Activated effector memory CD4-positive, alpha-beta T cell treated with Interleukin-2 at 50 U/mL for 16 hours (primary cell): Measurements from ENCODE around the gene FBL.
"Not testable (repeated sequence)": the region's sequence is repeated elsewhere in the genome, so short reads cannot be mapped to it uniquely, and the experiment has no call there.

Source experiments
- DNase-seq: peaks from one replicate; pipeline ENCODE4 v3.0.0-alpha.2; 2020

FBL gene

DNA sequence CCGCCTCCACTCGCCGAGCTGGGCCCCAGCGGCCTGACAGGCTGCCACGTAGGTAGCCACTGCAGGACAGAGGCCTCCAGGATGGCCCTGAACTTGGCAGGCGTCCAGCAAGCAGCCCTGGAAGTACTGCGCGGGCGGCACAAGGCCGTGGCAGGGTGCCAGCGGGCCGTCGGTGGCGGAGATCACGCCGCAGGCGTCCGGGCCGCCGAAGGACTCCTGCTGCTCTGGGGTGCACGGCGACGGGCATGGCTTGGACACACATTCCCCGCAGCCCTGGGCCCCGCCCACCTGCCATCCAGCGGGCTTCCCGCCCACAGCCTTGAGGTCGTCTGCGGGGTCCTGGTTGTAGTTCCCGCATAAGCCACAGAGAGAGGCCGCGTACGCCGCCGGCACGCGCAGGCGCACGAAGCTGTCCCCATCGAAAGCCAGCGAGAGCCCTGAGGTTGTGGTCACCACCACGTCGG lies 29.3 kb upstream of the FBL start:
- DNase-seq = not testable (repeated sequence)

DNA sequence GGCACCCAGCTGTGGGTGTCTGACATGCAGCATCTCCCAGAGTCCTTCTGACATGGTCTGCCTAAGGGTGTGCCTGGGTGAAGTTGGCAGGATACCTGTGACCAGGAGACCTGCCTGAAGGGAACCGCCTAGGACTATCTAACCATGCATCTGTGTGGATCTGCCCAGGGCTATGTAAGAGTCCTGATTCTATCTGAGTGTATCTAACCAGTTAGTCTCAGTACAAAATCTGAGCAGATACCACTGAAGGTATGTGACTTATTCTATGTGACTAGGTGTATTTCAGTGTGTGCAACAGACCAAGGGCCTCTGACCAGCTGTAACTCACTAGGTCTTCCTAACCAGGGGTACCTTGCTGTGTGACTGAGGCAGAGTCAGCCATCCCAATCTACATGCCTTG lies 28.2 kb upstream of the FBL start:
- no peak for DNase-seq

DNA sequence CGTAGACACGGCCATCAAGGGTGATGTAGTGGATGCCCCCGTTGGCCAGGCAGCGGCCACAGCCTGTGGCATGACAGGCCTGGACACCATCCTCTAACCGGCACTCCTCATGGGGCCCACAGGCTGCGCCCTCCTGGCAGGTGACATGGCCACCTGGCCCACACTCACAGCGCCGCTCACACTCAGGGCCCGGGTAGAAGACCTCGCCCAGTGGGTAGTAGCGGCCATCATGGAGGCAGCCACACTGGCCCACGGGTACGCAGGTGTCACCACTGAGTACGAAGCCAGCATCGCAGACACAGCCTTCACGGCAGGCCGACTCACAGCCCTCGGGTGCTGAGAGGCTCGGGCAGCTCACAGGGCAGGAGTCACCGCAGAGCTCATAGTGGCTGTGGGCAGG lies 27.2 kb upstream of the FBL start:
- DNase-seq = no peak

DNA sequence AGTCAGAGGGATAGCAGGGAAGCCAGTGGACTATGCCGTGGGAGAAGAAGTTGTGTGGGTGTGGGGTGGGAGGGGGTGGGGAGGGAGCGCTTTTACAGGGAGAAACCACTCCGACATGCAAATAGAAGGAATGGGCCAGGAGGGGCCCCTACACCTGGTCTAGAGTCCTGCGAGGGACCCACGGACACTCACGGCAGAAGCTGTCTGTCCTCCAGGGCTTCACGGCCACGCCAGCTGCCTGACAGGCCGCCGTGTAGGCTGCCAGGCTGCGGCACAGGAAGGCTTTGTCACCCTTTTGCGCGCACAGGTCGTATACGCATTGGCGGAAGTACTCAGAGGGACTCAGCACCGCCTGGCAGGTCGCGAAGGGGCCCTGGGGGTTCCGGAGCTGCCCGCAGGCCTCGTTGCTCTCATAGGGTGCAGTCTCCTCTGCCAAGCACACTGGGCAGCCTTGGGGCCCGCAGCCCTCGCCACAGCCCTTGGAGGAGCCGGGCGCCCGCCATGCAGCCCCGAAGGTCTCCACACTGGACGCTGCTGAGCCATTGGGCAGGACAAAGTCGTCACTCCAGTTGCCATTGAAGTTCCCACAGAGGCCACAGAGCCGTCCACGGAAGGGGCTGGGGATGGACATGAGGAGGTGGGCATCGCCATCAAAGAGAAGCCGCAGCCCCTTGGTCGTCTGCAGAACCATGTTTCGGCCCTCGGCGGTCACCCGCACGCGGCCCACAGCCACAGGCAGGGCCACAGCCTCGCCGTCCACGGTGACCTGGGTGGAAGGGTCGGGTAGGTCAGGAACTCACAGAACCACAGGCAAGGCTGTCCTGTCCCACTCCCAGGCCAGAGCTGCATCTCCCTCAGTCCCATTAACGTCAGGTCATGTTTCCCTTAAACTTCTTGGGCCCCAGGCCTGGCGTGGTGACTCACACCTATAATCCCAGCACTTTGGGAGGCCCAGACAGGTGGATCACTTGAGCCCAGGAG lies 26.0 kb upstream of the FBL start:
- DNase-seq = no peak

DNA sequence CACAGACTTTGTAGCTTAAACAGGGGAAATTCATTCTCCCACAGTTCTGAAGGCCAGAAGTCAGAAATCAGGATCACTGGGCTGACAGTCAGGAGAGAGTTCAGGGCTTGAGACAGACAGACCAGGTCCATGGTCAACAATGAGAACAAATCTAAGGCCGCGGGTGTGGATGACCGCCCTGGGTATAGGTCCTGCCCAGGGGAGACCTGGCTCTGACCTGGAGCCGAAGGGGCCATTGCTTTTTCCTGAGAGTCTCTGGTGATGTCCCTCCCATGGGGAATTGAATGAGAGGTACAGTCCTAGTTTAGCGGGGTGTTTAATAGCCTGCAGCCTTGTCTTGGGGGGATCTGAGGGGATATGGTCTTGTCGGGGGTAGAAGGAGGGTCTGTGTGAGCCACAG lies 25.2 kb upstream of the FBL start:
- DNase-seq = no peak

DNA sequence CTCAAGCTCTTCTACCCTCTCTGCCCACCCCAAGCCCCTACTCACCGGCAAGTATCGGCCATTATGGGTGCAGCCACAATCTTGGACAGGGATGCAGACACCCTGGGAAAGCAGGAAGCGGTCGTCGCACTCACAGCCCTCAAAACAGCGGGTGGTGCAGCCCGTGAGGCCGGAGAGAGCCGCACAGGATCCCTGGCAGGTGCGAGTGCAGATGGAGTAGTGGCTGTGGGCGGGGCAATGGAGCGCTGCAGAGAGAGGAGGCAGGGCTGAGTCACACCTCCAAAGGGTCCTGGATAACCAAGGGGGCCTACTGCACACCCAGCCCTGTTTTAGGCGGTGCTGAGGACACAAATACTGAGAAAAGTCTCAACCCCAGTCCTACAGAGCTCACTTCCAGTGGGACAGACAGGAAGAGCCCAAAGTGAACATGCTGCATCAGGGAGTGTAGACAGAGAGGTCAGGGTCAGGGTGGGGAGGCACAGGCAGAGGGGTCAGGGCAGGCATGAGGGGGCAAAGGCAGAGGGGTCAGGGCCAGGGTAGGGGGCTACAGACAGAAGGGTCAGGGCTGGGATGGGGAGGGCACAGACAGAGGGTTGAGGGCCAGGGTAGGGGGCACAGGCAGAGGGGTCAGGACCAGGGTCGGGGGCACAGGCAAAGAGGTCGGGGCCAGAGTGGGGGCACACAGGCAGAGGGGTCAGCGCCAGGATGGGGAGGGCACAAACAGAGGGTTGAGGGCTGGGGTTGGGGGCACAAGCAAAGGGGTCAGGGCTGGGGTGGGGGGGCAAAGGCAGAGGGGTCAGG lies 24.2 kb upstream of the FBL start:
- no peak for DNase-seq

DNA sequence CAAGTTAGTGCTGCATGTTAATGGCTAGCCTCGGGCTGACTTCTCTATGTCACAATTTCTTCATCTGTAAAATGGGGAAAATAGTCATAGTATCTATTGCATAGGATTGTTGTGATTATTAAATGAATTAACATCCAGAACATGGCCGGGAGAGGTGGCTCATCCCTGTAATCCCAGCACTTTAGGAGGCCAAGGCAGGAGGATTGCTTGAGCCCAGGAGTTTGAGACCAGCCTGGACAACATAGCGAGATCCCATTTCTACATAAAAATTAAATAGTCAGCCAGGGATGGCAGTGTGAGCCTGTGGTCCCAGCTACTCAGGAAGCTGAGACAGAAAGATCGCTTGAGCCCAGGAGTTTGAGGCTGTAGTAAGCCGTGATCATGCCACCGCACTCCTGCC lies 21.8 kb upstream of the FBL start:
- DNase-seq = no peak

DNA sequence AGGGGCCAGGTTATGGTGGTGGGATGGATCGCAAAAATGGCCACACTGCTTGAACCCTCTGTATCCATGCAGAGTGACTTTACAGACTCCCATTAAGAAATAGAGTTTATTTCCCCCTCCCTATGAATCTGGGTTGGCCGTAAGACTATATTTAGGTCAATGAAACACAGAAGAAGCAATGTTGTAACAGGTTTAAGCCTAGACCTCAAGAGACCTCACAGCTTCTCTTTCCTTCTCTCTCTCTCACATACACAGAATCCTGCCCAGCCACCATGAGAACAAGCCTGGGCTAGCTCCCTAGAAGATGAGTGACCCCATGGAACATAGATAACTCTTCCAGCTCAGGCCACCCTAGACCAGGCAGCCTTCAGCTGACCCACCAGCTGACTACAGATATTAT lies 21.0 kb upstream of the FBL start:
- DNase-seq = no peak

DNA sequence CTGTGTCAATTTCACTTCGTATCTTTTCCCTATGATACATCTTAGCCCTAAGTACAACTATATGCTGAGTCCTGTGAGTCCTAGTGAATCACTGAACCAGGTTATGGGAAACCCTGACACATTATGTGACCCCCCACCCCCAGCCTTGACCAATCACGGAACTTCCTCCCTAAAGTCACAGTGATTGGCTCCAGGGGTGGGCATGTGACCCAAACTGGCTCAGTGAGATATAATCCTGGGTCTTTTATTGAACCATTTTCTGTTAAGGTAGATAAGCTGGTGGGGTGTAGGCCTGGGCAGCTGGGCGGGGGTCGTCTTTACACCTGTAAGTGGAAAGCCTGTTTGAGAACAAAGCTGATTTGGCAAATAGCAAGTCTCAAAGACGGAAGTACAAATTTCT lies 19.8 kb upstream of the FBL start:
- DNase-seq = no peak

DNA sequence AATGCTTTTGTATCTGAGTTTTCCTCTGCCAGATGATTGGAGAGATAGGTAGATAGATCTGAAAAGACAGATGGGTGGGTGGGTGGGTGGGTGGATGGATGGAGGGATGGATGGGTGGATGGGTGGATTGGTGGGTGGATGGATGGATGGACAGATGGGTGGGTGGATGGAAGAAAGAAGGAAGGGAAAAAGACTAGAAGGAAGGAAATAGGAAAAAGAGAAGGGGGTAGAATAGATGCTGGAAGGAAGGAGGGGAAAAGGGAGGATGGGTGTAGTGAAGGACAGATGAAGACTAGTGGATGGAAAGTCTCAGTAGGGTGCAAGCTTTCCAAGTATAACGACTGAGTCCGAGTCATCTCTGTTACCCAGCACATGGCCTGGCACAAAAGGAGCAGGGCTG lies 19.0 kb upstream of the FBL start:
- DNase-seq = no peak

DNA sequence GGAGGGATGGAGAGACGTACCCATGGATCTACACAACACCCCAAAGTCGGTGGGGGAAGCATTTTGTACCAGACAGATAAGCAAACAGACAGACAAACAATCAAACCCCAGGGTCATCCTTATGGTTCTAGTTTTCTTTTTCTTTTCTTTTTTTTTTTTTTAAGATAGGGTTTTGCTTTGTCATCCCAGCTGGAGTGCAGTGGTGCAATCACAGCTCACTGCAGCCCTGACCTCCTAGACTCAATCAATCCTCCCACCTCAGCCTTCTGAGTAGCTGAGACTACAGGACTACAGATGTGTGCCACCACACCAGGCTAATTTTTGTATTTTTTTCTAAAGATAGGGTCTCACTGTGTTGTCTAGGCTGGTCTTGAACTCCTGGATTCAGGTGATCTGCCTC lies 17.9 kb upstream of the FBL start:
- DNase-seq = no peak

DNA sequence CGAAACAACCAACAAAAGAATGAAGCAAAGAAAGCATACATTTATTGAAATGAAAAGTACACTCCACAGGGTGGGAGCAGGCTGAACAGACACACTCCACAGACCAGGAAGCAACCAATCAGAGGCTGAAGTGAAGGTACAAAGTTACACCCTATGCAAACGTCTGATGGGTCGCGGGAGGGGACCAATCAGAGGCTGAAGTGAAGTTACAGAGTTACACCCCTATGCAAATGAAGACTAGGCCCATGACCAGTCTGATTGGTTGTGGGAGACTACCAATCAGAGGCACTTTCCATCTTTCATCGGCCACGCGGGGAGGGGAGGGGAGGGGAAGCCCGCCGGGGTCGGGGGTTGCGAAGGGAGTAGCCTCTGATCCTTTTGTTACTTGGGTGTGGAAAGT lies 12.4 kb upstream of the FBL start:
- no peak for DNase-seq

DNA sequence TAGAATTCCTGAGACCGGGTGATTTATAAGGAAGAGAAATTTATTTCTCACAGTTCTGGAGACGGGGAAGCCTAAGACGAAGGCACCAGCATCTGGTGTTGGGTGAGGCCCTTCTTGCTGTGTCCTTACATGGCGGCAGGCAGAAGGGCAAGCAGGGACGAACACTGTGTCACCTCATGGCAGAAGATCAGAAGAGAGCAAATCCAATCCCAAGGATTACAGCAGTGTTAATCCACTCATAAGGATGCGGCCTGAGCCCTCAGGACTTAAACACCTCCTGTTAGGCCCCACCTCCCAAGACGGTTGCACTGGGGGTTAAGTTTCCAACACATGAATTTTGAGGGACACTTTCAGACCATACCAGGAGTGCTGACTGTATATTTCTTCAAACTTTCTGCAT lies 6.7 kb upstream of the FBL start:
- no peak for DNase-seq

DNA sequence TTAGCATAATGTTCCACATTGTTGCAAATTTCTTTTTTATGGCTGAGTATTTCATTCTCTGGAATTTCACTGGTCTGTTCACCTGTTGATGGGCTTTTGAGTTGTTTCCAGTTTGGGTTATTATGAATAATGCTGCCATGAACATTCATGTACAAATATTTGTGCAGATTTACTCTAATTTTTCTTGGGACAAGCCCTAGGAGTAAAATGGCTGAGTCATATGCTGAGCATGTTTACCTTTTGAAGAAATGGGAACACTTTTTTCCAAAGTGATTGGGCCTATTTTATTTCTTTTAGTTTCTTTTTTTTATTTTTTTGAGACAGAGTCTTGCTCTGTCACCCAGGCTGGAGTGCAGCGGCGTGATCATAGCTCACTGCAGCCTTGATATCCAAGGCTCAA lies 4.7 kb upstream of the FBL start:
- DNase-seq = no peak

DNA sequence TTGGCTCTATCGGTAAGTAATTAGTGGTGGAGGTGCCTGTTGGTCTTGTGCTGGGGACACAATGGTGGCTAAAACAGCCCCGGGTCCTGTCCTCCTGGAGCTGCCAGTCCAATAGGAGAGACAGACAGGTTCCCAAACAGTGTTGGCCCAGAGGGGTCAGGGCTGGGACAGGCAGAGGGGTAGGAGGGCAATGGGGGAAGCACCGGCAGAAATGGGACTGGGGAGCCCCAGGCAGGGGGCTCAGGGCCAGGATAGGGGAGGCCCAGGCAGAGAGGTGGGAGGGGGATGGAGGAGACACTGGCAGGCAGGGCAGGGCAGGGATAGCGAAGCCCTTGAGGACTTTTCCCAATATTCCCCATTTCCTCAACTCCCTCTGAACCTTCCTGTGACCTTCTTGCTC lies 2.2 kb upstream of the FBL start:
- no peak for DNase-seq

DNA sequence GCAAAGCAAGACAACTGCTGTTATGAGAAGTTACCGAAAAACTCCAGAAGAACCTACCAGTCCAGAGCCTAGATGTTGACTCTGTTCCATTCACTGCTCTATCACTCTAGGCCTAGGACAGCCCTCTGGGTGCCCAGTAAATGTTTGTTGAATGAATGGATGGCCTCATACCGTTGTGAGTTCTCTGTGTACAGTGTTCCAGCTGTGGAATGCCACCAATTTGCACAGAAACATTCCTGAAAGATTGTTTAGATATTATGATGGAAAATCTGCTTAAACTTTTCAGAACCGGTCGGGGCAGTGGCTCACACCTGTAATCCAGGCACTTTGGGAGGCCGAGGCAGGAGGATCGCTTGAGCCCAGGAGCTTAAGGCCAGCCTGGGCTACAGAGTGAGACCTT lies 1.3 kb upstream of the FBL start:
- DNase-seq = no peak

DNA sequence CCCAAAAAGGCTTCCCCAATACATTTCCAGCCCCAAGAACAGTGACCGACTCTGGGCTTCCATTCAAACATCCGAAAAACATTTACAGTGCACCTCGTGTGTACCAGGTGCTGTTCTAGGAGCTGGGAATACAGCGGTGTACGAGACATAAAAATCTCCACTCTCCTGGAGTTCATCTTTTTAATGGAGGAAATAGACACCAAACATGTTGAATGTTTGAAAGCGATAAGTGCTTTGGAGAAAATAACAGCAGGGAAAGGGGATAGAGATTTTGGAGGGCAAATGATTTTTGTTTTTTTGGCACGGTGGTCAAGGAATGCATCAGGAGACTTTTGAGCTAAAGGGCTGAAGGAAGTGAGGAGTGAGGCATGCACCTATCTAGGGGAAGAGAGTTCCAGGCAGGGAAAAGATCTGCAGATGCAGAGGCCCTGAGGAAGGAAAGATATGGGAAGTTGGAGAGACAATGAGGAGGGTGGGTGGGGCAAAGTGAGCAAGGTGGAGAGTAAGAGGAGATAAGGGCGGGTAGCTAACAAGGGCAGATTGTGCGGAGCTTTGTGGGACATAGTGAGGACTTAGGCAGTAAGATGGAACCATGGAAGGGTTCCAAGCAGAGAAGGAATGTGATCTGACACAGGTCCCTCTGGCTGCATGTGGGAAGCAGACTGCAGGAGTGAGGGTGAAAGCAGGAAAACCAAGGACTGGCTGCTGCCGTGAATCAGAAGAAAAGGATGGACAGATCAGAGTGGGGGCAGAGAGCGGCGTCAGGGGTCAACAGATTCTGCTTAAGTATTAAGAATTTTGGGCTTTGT lies 703 bp upstream of the FBL start:
- no peak for DNase-seq

DNA sequence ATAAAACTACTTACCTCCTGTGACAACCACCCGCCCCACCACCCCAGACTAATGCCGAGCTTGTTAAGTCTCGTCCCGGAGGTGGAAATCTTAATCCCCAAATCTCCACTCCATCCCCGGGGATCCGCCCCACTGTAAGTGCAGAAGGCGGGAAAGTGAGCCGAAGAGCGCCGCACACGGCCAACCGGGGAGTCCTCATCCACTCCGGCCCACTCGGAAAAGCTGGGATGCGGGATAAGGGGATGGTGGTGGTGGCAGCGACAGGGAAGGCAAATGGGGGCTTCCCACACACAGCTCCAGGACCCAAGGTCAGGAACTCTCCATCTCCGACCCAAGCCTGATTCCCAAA lies 621 bp downstream of the FBL start:
- no peak for DNase-seq

DNA sequence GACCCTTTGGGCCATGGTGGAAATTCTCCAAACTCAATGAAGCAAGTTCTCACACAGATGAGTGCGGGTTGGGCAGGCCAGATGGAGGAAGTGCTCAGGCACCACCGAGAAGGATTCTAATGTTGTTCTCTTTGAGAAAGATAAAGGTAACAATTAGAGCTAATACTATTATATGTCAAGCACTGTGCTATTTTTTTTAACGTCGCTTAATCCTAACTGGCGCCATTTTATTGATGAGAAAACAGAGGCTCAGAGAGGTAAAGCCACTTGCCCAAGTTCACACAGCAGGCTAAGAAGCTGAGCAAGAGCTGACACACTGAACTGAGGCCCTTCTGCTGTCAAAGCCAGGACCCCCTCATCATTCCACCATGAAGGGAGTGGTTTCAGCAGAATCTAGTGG lies 1.0 kb downstream of the FBL start:
- DNase-seq = no peak

DNA sequence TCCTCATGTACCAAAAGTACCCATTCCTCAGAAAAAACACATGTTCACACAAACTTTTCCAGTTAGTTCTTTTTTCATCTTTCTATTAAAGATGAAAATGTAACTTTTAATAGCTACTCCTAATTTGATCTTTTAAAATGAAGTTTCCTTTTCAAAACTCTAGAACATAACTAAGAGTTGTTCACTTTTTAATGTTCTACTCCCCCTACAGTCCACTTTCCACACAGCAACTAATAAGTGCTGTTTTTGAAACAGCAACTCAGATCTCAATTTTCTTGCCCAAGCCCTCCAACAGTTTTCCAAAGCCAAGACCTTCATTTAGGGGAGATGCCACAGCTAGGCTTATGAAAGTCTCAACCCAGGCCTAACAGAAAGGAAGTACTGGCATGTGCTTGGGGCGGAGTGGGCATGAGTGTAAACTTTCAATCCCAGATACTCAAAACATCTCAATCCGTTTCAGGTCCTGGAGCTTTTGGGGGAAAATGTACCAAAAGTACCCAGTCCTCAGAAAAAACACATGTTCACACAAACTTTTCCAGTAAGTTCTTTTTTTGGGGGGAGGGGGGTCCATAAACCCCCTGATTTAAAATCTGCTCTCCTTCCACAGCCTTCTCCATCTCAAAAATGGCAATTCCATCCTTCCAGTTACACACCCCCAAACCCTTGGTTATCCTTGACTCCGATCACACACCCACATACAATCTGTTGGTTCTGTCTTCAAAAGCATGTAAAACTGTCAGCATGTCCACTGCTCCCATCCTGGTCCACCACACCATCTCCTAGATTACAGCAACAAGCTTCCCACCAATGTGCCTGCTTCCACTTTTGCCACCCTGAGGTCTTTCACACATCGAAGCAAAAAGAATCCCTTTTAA lies 2.0 kb downstream of the FBL start:
- no peak for DNase-seq

DNA sequence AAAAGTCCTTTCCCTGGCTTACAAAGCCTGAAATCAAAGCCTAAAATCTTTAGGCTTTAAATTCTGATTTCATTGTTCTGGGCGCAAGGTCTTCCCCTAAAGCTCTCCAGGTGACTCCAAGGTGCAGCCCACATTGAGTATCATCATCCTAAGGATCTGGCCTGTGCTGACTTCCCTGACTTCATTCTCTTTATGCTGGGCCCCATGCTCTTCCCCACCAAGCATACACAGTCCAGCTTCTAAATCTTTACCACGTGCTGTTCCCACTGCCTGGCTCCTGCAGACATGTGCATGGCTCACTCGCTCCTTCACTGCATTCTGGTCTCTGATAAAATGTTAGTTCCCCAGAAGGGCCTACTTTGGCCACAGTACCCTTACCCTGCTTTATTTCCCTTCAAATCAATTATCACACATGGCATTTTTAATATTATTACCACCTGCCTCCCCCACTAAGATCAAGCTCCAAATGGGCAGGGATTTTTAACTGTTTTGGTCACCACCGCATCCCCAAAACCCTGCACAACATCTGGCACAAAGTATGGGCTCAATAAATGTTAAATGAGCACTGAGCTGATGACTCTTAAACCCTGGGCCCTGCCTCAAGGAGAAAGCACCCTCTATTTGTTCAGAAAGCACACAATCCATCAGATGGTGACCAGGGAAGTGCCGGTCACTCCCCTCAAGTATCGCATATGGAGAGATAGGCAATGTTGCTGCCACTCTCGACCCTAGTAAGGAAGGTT lies 3.3 kb downstream of the FBL start:
- DNase-seq = no peak

DNA sequence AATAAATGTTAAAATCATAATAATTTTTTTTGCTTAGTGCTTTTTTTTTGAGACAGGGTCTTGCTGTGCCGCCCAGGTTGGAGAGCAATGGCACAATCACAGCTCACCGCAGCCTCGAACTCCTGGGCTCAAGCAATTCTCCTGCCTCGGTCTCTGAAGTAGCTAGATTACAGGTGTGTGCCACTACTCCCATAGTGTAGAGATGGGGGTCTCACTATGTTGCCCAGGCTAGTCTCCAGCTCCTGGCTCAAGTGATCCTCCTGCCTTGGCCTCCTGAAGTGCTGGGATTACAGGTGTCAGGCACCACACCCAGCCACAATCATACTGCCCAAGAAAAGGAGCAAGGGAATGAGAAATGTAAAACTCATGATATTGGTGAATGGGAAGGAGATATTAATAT lies 5.1 kb downstream of the FBL start:
- no peak for DNase-seq
